CD14-positive monocyte (primary cell): ENCODE measurements around the gene CYSTM1. TPM values are rescaled to one million over a fixed set of nuclear protein-coding genes. Genes with fewer than 3 reads are reported as not detected.

Source experiments
- DNase-seq, 3 donors: peaks; one replicate each; pipeline ENCODE4 v3.0.0-alpha.2; 2011 to 2022
- H2AFZ ChIP-seq: 2 replicates; pipeline ENCODE4 v1.6.0; 2012; ENCODE audit warnings: mild to moderate bottlenecking, low read depth, low read length, inconsistent platforms; ENCODE audit not compliant: insufficient read depth, poor library complexity, severe bottlenecking
- H3K27ac ChIP-seq, 2 donors: 1 replicate in 1 of 2; 2 replicates in 1 of 2; pipeline ENCODE4 v1.5.1; 2012 to 2013; ENCODE audit warnings: low read length in 2 of 2, control low read depth in 1 of 2, inconsistent platforms in 1 of 2, low read depth in 1 of 2, mild to moderate bottlenecking in 1 of 2
- H3K27me3 ChIP-seq, 2 donors: one replicate each; pipeline versions ENCODE4 v1.6.0 to v1.6.1; 2011 to 2013; ENCODE audit warnings: low read length in 2 of 2; ENCODE audit not compliant: control insufficient read depth in 2 of 2, insufficient read depth in 2 of 2
- H3K36me3 ChIP-seq, 2 donors: replicated peaks in 1 of 2; 1 replicate in 1 of 2; 2 replicates in 1 of 2; pipeline versions ENCODE4 v1.5.1 to v1.6.1; 2012 to 2013; ENCODE audit warnings: low read length in 2 of 2, control low read depth in 1 of 2, inconsistent platforms in 1 of 2, mild to moderate bottlenecking in 1 of 2; ENCODE audit not compliant: insufficient read depth in 2 of 2, control insufficient read depth in 1 of 2
- H3K4me1 ChIP-seq, 2 donors: 1 replicate in 1 of 2; 2 replicates in 1 of 2; pipeline versions ENCODE4 v1.5.1 to v1.6.1; 2012 to 2013; ENCODE audit warnings: low read length in 2 of 2, control low read depth in 1 of 2, inconsistent platforms in 1 of 2, mild to moderate bottlenecking in 1 of 2, moderate library complexity in 1 of 2; ENCODE audit not compliant: insufficient read depth in 2 of 2, control insufficient read depth in 1 of 2
- H3K4me2 ChIP-seq: replicated peaks from 2 replicates; pipeline ENCODE3; 2012; ENCODE audit warnings: low read length, moderate library complexity, mild to moderate bottlenecking; ENCODE audit not compliant: poor library complexity, severe bottlenecking; ENCODE audit errors: extremely low read depth
- H3K4me3 ChIP-seq, 3 experiments: fragments of 200-600 bp in 1 of 3; sonication (generic) in 1 of 3; replicated peaks in 1 of 3; 1 replicate in 2 of 3; 2 replicates in 1 of 3; pipeline ENCODE4 v1.5.1; 2011 to 2013; ENCODE audit warnings: low read length in 3 of 3, mild to moderate bottlenecking in 3 of 3, control low read depth in 2 of 3, low read depth in 2 of 3, inconsistent platforms in 1 of 3, moderate library complexity in 1 of 3
- H3K79me2 ChIP-seq: 2 replicates; pipeline ENCODE4 v1.6.0; 2012; ENCODE audit warnings: mild to moderate bottlenecking, control low read depth, inconsistent platforms, low read length, moderate library complexity; ENCODE audit not compliant: insufficient read depth
- H3K9ac ChIP-seq: 2 replicates; pipeline ENCODE4 v1.6.0; 2017; ENCODE audit warnings: low read length, mild to moderate bottlenecking; ENCODE audit not compliant: insufficient read depth, poor library complexity, severe bottlenecking
- H3K9me3 ChIP-seq, 2 donors: replicated peaks in 1 of 2; 1 replicate in 1 of 2; 2 replicates in 1 of 2; pipeline versions ENCODE4 v1.5.1 to v1.6.1; 2012 to 2013; ENCODE audit warnings: low read length in 2 of 2, control low read depth in 1 of 2; ENCODE audit not compliant: control insufficient read depth in 1 of 2, insufficient read depth in 1 of 2
- H4K20me1 ChIP-seq: 2 replicates; pipeline ENCODE4 v1.6.0; 2012; ENCODE audit warnings: mild to moderate bottlenecking, low read length, control low read depth, moderate library complexity; ENCODE audit not compliant: insufficient read depth
- H3K27ac Mint-ChIP-seq, 7 donors: one replicate each; pipeline ENCODE4 v1.8.0; 2020; ENCODE audit warnings: mild to moderate bottlenecking in 7 of 7, mixed read lengths in 7 of 7, moderate library complexity in 6 of 7, inconsistent platforms in 2 of 7
- H3K27me3 Mint-ChIP-seq, 3 donors: one replicate each; pipeline ENCODE4 v1.8.0; 2021 to 2022; ENCODE audit warnings: low read depth in 3 of 3, mild to moderate bottlenecking in 3 of 3, mixed read lengths in 3 of 3, moderate library complexity in 3 of 3, inconsistent platforms in 1 of 3
- H3K36me3 Mint-ChIP-seq, 2 donors: one replicate each; pipeline ENCODE4 v1.8.0; 2020; ENCODE audit warnings: mixed read lengths in 2 of 2, inconsistent platforms in 1 of 2, mild to moderate bottlenecking in 1 of 2
- H3K4me1 Mint-ChIP-seq: one replicate; pipeline ENCODE4 v1.8.0; 2020; ENCODE audit warnings: mild to moderate bottlenecking, mixed read lengths
- H3K4me3 Mint-ChIP-seq, 2 donors: one replicate each; pipeline ENCODE4 v1.8.0; 2020; ENCODE audit warnings: mild to moderate bottlenecking in 2 of 2, mixed read lengths in 2 of 2, moderate library complexity in 1 of 2
- H3K9me3 Mint-ChIP-seq, 7 donors: one replicate each; pipeline ENCODE4 v1.8.0; 2020 to 2022; ENCODE audit warnings: mixed read lengths in 7 of 7, mild to moderate bottlenecking in 6 of 7, moderate library complexity in 6 of 7, inconsistent platforms in 2 of 7
- WGBS: methylation state at CpG from one replicate; pipeline ENCODE4 v1.1.5; 2013; ENCODE audit warnings: missing lambda C conversion rate; ENCODE audit not compliant: insufficient coverage; 5-methylcytosine and 5-hydroxymethylcytosine counted together
- intact Hi-C, 2 donors: fragments of 100-400 bp; cut with micrococcal nuclease; formaldehyde crosslinking; loops; one replicate each; pipeline versions ENCODE4 v1.15.0 to v1.15.1; 2023
- polyA plus RNA-seq, 3 donors: library from polyadenylated mRNA; depleted of rRNA in 1 of 3; unstranded in 2 of 3; stranded (reverse) in 1 of 3; fragments of 300-500 nt in 2 of 3; fragments of >200 nt in 1 of 3; fragmentation: Illumina TruSeq in 2 of 3; gene quantifications; 1 replicate in 2 of 3; 2 replicates in 1 of 3; pipeline ENCODE4 v1.2.3, GENCODE V29; 2012 to 2021
- TF ChIP-seq, protein P1 (sequence below): fragments of 200-600 bp; IDR thresholded peaks from one replicate; pipeline ENCODE4 v1.8.0; 2022; ENCODE audit warnings: antibody characterized with exemption, mild to moderate bottlenecking

The CYSTM1 gene
- polyA plus RNA-seq, 3 donors = 14.0 to 40.0 (median 36.7) TPM

DNA sequence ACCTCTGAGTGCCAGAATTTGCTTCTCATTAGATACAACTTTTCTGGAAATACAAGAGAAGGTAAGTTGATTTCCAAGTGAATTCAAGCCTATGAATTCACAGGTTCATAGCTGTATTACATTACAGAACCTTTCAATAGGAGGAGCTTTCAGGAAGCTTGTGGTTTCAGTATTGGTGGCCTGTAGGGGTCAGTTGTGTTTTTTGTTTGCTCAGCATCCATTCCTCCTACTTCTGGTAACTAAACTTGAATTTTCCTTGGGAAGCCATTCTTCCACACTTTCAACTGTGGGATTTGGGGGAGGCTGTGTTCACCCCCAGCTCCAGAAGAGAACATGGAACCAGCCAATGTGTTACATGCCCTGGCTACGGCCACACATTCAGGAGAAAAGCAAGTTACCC, 5.6 kb upstream of the CYSTM1 start:
- H3K4me1 Mint-ChIP-seq = peaks cover 22% of the 10 kb centered on the region
- H3K4me1 ChIP-seq = peaks cover 20 to 26% of the 10 kb centered on the region in 2 donors
- H3K4me3 ChIP-seq = no peak overlapping the region
- TF ChIP-seq, protein P1, sequence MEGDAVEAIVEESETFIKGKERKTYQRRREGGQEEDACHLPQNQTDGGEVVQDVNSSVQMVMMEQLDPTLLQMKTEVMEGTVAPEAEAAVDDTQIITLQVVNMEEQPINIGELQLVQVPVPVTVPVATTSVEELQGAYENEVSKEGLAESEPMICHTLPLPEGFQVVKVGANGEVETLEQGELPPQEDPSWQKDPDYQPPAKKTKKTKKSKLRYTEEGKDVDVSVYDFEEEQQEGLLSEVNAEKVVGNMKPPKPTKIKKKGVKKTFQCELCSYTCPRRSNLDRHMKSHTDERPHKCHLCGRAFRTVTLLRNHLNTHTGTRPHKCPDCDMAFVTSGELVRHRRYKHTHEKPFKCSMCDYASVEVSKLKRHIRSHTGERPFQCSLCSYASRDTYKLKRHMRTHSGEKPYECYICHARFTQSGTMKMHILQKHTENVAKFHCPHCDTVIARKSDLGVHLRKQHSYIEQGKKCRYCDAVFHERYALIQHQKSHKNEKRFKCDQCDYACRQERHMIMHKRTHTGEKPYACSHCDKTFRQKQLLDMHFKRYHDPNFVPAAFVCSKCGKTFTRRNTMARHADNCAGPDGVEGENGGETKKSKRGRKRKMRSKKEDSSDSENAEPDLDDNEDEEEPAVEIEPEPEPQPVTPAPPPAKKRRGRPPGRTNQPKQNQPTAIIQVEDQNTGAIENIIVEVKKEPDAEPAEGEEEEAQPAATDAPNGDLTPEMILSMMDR = no peak
- no peak overlapping the region for H3K27ac ChIP-seq
- H4K20me1 ChIP-seq = no peaks in the 10 kb centered on the region
- no peaks in the 10 kb centered on the region for H3K9me3 ChIP-seq
- no peaks in the 10 kb centered on the region for H3K36me3 Mint-ChIP-seq
- H3K36me3 ChIP-seq = no peaks in the 10 kb centered on the region
- H3K27me3 ChIP-seq = no peaks in the 10 kb centered on the region
- H3K9ac ChIP-seq = no peak overlapping the region
- intact Hi-C loops = loop anchor here in 1 of 2 donors (10.0 kb wide), 1 partner anchor 185 kb away; no protein-coding TSS in a partner anchor
- H3K79me2 ChIP-seq = no peaks in the 10 kb centered on the region
- no peaks in the 10 kb centered on the region for H3K9me3 Mint-ChIP-seq
- WGBS = 67% methylated on average over 1 of the region's 1 CpG
- H2AFZ ChIP-seq = no peak overlapping the region
- H3K4me3 Mint-ChIP-seq = no peak overlapping the region
- no peak for DNase-seq
- H3K4me2 ChIP-seq = no peak overlapping the region
- no peak overlapping the region for H3K27ac Mint-ChIP-seq
- peaks cover 0 to 8% (median 5%) of the 10 kb centered on the region in 3 donors for H3K27me3 Mint-ChIP-seq

- Histone ChIP-seq H3K4me2 (no peak overlapping the region), H2AFZ (no peak overlapping the region), H3K27ac (no peak overlapping the region), H3K9ac (no peak overlapping the region), H3K4me1 (peaks cover 20 to 24% of the 10 kb centered on the region in 2 donors), H3K27me3 (no peaks in the 10 kb centered on the region), H3K36me3 (no peaks in the 10 kb centered on the region), H3K4me3 (no peak overlapping the region), H4K20me1 (no peaks in the 10 kb centered on the region), H3K79me2 (peaks cover 3% of the 10 kb centered on the region), H3K9me3 (no peaks in the 10 kb centered on the region)
- no peak for DNase-seq
- peaks cover 1 to 10% (median 5%) of the 10 kb centered on the region in 3 donors for H3K27me3 Mint-ChIP-seq
- H3K4me1 Mint-ChIP-seq = peaks cover 16% of the 10 kb centered on the region
- 95% methylated on average over 2 of the region's 2 CpGs for WGBS
- intact Hi-C loops = no loop called here
- H3K4me3 Mint-ChIP-seq = no peak overlapping the region
- H3K36me3 Mint-ChIP-seq = no peaks in the 10 kb centered on the region
- TF ChIP-seq, protein P1 = no peak
- H3K9me3 Mint-ChIP-seq = peaks cover 0 to 2% (median 0%) of the 10 kb centered on the region in 7 donors
- no peak overlapping the region for H3K27ac Mint-ChIP-seq
Observed at GRCh38 chr5:140172483-140172882, 2.5 kb upstream of the CYSTM1 start.
